Duodenal mucosa (tissue), 2 donors: ENCODE measurements around the gene NUDT15.
A peak's percentile ranks its signal among the peaks of the same experiment; 100 is the strongest.

Experiments used
- H3K27ac ChIP-seq: one replicate; pipeline ENCODE4 v1.7.0; 2013; ENCODE audit warnings: low read depth, low read length
- H3K27me3 ChIP-seq, 2 donors: one replicate each; pipeline ENCODE4 v1.7.0; 2013; ENCODE audit warnings: low read length in 2 of 2, control low read depth in 1 of 2; ENCODE audit not compliant: insufficient read depth in 2 of 2, control insufficient read depth in 1 of 2
- H3K36me3 ChIP-seq, 2 donors: one replicate each; pipeline ENCODE4 v1.7.0; 2013; ENCODE audit warnings: low read length in 2 of 2, control low read depth in 1 of 2; ENCODE audit not compliant: insufficient read depth in 2 of 2, control insufficient read depth in 1 of 2
- H3K4me1 ChIP-seq, 2 donors: one replicate each; pipeline ENCODE4 v1.7.0; 2013; ENCODE audit warnings: low read length in 2 of 2, control low read depth in 1 of 2; ENCODE audit not compliant: insufficient read depth in 2 of 2, control insufficient read depth in 1 of 2
- H3K4me3 ChIP-seq, 2 donors: one replicate each; pipeline ENCODE4 v1.7.0; 2013; ENCODE audit warnings: low read length in 2 of 2, low read depth in 1 of 2
- H3K9ac ChIP-seq, 2 donors: one replicate each; pipeline ENCODE4 v1.7.0; 2013; ENCODE audit warnings: low read length in 2 of 2, low read depth in 1 of 2
- H3K9me3 ChIP-seq, 2 donors: one replicate each; pipeline ENCODE4 v1.7.0; 2013; ENCODE audit warnings: low read length in 2 of 2, control low read depth in 1 of 2; ENCODE audit not compliant: control insufficient read depth in 1 of 2

NUDT15 gene

DNA sequence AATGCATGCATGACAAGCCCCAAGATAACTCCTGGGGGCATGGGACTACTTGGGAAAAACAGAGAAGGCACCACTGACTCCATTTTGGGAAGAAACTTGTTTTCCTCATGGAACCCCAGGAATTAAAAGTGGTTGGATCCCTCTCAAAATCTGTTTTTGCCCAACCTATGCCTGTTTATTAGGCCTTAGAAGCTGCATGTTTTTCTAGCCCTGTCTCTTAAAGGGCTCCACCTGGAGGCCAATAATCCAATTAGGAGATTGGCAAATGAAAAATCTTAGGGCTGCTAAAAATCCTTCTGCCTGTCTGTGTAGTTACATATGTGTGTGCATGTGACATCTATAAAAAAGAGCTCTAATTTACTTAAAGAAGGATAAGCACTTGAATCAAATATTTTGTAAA lies 30.5 kb downstream of the NUDT15 start:
- H3K36me3 ChIP-seq: peaks cover 41 to 63% of the 10 kb centered on the region in 2 donors
- H3K27ac ChIP-seq: no peak overlapping the region
- no peaks in the 10 kb centered on the region for H3K27me3 ChIP-seq
- H3K9me3 ChIP-seq: peaks cover 29 to 51% of the 10 kb centered on the region in 2 donors
- H3K9ac ChIP-seq: no peak overlapping the region
- H3K4me3 ChIP-seq: no peak overlapping the region
- H3K4me1 ChIP-seq: no peaks in the 10 kb centered on the region

DNA sequence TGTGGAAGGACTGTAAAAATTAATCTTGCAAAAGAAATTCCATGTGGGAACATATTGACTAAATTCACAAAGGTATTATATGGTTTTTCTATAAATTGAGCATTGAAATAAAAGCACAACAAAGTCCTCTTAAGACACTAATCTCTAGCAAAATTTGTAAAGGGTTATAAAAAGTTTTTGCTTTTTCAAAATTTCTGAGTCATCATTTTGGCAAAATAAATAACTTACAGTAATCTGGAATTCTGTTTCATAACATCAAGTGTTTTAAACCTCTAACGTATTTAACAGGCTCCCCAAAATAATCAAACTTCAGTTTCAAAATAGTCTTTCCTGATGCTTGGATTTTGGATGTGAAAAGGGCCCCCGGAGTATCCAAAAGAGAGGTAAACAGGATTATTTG lies 31.4 kb downstream of the NUDT15 start:
- H3K36me3 ChIP-seq: peaks cover 50 to 73% of the 10 kb centered on the region in 2 donors
- peaks cover 29 to 52% of the 10 kb centered on the region in 2 donors for H3K9me3 ChIP-seq
- H3K4me3 ChIP-seq: no peak overlapping the region

GRCh38 chr13:48069573-48069972 lies 32.0 kb downstream of the NUDT15 start:
- no peak overlapping the region for H3K9ac ChIP-seq
- H3K4me1 ChIP-seq: no peaks in the 10 kb centered on the region
- no peak overlapping the region for H3K27ac ChIP-seq
- H3K9me3 ChIP-seq: peaks cover 29 to 52% of the 10 kb centered on the region in 2 donors
- no peak overlapping the region for H3K4me3 ChIP-seq
- peaks cover 55 to 79% of the 10 kb centered on the region in 2 donors for H3K36me3 ChIP-seq
- H3K27me3 ChIP-seq: no peaks in the 10 kb centered on the region

More for the DNA sequence above, 31.4 kb downstream of the NUDT15 start:
- no peaks in the 10 kb centered on the region for H3K27me3 ChIP-seq
- no peaks in the 10 kb centered on the region for H3K4me1 ChIP-seq
- H3K9ac ChIP-seq: no peak overlapping the region
- H3K27ac ChIP-seq: no peak overlapping the region

GRCh38 chr13:48070942-48071341 lies 33.4 kb downstream of the NUDT15 start:
- Histone ChIP-seq H3K27me3 (no peaks in the 10 kb centered on the region), H3K4me3 (no peak overlapping the region), H3K9me3 (peaks cover 29 to 52% of the 10 kb centered on the region in 2 donors), H3K27ac (no peak overlapping the region), H3K36me3 (peaks cover 65 to 83% of the 10 kb centered on the region in 2 donors), H3K4me1 (no peaks in the 10 kb centered on the region), H3K9ac (no peak overlapping the region)

DNA sequence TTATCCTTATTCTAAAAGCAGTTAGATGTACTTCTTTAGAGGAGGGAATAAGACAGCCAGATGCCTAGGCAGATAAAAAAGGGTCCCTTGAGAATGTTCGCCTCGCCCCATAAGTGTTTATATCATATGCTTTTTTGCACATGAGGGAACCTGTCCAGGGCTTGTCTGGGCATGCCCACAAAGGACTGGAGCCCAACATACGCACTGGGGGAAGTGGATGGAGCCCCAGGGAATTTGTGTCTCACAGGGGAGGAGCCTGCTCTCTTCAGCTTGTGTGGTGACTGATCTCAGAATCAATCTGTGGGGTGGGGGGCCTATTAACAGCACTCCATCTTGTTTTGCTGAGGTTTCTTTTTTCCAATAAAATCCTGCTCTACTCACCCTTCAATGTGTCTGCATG lies 34.8 kb downstream of the NUDT15 start:
- no peaks in the 10 kb centered on the region for H3K27me3 ChIP-seq
- peaks cover 29 to 52% of the 10 kb centered on the region in 2 donors for H3K9me3 ChIP-seq
- H3K27ac ChIP-seq: no peak overlapping the region
- H3K9ac ChIP-seq: no peak overlapping the region
- H3K36me3 ChIP-seq: peaks cover 68 to 81% of the 10 kb centered on the region in 2 donors
- no peak overlapping the region for H3K4me3 ChIP-seq
- no peaks in the 10 kb centered on the region for H3K4me1 ChIP-seq

GRCh38 chr13:48072787-48073186 lies 35.3 kb downstream of the NUDT15 start:
- Histone ChIP-seq H3K4me3 (no peak overlapping the region), H3K27me3 (no peaks in the 10 kb centered on the region), H3K4me1 (no peaks in the 10 kb centered on the region), H3K9me3 (peaks cover 29 to 52% of the 10 kb centered on the region in 2 donors), H3K36me3 (peaks cover 65 to 76% of the 10 kb centered on the region in 2 donors), H3K27ac (no peak overlapping the region), H3K9ac (no peak overlapping the region)

DNA sequence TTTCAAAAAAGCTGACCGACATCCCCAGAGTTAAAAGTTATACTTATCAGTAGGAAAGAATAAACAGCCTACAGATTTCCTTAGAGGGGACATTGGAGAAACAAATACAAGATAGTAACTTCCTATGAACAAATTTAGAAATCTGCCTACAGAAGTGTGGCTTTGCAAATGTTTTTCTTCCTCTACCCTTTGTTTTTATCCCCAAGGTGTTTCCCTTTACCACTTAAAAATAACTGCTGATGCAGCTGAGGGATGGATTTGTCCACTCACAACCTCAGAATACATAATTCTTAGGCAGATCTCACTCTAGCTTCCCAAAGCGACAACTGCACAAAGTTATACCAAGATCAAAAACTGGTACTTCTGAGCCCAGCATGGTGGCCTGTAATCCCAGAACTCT lies 36.5 kb downstream of the NUDT15 start:
- Histone ChIP-seq H3K9ac (no peak overlapping the region), H3K4me3 (no peak overlapping the region), H3K36me3 (peaks cover 60 to 76% of the 10 kb centered on the region in 2 donors), H3K27ac (no peak overlapping the region), H3K4me1 (peaks cover 0 to 3% of the 10 kb centered on the region in 2 donors), H3K27me3 (no peaks in the 10 kb centered on the region), H3K9me3 (peaks cover 26 to 40% of the 10 kb centered on the region in 2 donors)

- H3K9ac ChIP-seq: no peak overlapping the region
- no peak overlapping the region for H3K4me3 ChIP-seq
- peaks cover 43 to 80% of the 10 kb centered on the region in 2 donors for H3K36me3 ChIP-seq
- H3K9me3 ChIP-seq: no peaks in the 10 kb centered on the region
- peaks cover 0 to 3% of the 10 kb centered on the region in 2 donors for H3K4me1 ChIP-seq
- no peak overlapping the region for H3K27ac ChIP-seq
- H3K27me3 ChIP-seq: no peaks in the 10 kb centered on the region
These were observed 40.7 kb downstream of the NUDT15 start for GRCh38 chr13:48078251-48078656.

GRCh38 chr13:48081739-48082138 lies 44.2 kb downstream of the NUDT15 start:
- H3K9me3 ChIP-seq: no peaks in the 10 kb centered on the region
- H3K36me3 ChIP-seq: peaks cover 24 to 75% of the 10 kb centered on the region in 2 donors
- H3K27ac ChIP-seq: no peak overlapping the region
- no peak overlapping the region for H3K4me3 ChIP-seq
- H3K9ac ChIP-seq: no peak overlapping the region
- H3K4me1 ChIP-seq: peaks cover 0 to 3% of the 10 kb centered on the region in 2 donors
- no peaks in the 10 kb centered on the region for H3K27me3 ChIP-seq

- H3K4me3 ChIP-seq: no peak overlapping the region
- H3K36me3 ChIP-seq: peaks cover 6 to 40% of the 10 kb centered on the region in 2 donors
- H3K9me3 ChIP-seq: no peaks in the 10 kb centered on the region
- no peak overlapping the region for H3K27ac ChIP-seq
- H3K27me3 ChIP-seq: no peaks in the 10 kb centered on the region
- peaks cover 0 to 2% of the 10 kb centered on the region in 2 donors for H3K4me1 ChIP-seq
- no peak overlapping the region for H3K9ac ChIP-seq
These were observed 48.7 kb downstream of the NUDT15 start for GRCh38 chr13:48086272-48086671.

GRCh38 chr13:48093588-48093987 lies 56.1 kb downstream of the NUDT15 start:
- H3K27me3 ChIP-seq: no peaks in the 10 kb centered on the region
- H3K36me3 ChIP-seq: no peaks in the 10 kb centered on the region
- H3K27ac ChIP-seq: no peak overlapping the region
- no peaks in the 10 kb centered on the region for H3K9me3 ChIP-seq
- H3K9ac ChIP-seq: peak overlapping the region; percentile 85 to 96
- H3K4me1 ChIP-seq: peaks cover 17 to 29% of the 10 kb centered on the region in 2 donors
- peak overlapping the region; percentile 92 to 98 for H3K4me3 ChIP-seq
